ENCODE data around the gene MEAF6.
"Not testable (repeated sequence)": the region's sequence is repeated elsewhere in the genome, so short reads cannot be mapped to it uniquely, and the experiment has no call there.

The MEAF6 gene

GRCh38 chr1:37544530-37544929, 30.0 kb upstream of the MEAF6 start:
- Mint-ChIP-seq H3K27me3 (no peaks in the 10 kb centered on the region), H3K27ac (no peak overlapping the region), H3K4me3 (no peak overlapping the region), H3K9me3 (no peaks in the 10 kb centered on the region), H3K4me1 (ENCODE audit: low read depth) (peaks cover under 1% of the 10 kb centered on the region), H3K36me3 (ENCODE audit: low read depth) (peaks cover 68% of the 10 kb centered on the region)

GRCh38 chr1:37540036-37540785, 25.6 kb upstream of the MEAF6 start:
- no peaks in the 10 kb centered on the region for H3K27me3 Mint-ChIP-seq
- no peak overlapping the region for H3K4me3 Mint-ChIP-seq
- H3K9me3 Mint-ChIP-seq, result no peaks in the 10 kb centered on the region
- no peak overlapping the region for H3K27ac Mint-ChIP-seq
- peaks cover 80% of the 10 kb centered on the region for H3K36me3 Mint-ChIP-seq (ENCODE audit: low read depth)
- peaks cover 9% of the 10 kb centered on the region for H3K4me1 Mint-ChIP-seq (ENCODE audit: low read depth)

- not testable (repeated sequence) for H3K27me3 Mint-ChIP-seq, H3K9me3 Mint-ChIP-seq, H3K27ac Mint-ChIP-seq, H3K4me3 Mint-ChIP-seq
- H3K36me3 Mint-ChIP-seq (ENCODE audit: low read depth), result peaks cover 78% of the 10 kb centered on the region
- peaks cover 16% of the 10 kb centered on the region for H3K4me1 Mint-ChIP-seq (ENCODE audit: low read depth)
Measured at GRCh38 chr1:37539154-37539553, 24.6 kb upstream of the MEAF6 start.

GRCh38 chr1:37537378-37537777, 22.8 kb upstream of the MEAF6 start:
- no peaks in the 10 kb centered on the region for H3K9me3 Mint-ChIP-seq
- H3K4me1 Mint-ChIP-seq (ENCODE audit: low read depth), result peaks cover 16% of the 10 kb centered on the region
- no peaks in the 10 kb centered on the region for H3K27me3 Mint-ChIP-seq
- H3K36me3 Mint-ChIP-seq (ENCODE audit: low read depth), result peaks cover 79% of the 10 kb centered on the region
- H3K4me3 Mint-ChIP-seq, result no peak overlapping the region
- H3K27ac Mint-ChIP-seq, result peak overlapping the region; percentile 59

- Mint-ChIP-seq H3K9me3 (no peaks in the 10 kb centered on the region), H3K27ac (no peak overlapping the region), H3K27me3 (no peaks in the 10 kb centered on the region), H3K4me3 (no peak overlapping the region), H3K36me3 (ENCODE audit: low read depth) (peaks cover 46% of the 10 kb centered on the region), H3K4me1 (ENCODE audit: low read depth) (peaks cover 16% of the 10 kb centered on the region)
Measured at GRCh38 chr1:37533317-37534093, 18.9 kb upstream of the MEAF6 start.

GRCh38 chr1:37532418-37533156, 18.0 kb upstream of the MEAF6 start:
- H3K4me1 Mint-ChIP-seq (ENCODE audit: low read depth), result peaks cover 12% of the 10 kb centered on the region
- not testable (repeated sequence) for H3K27me3 Mint-ChIP-seq, H3K4me3 Mint-ChIP-seq, H3K9me3 Mint-ChIP-seq, H3K27ac Mint-ChIP-seq
- peaks cover 37% of the 10 kb centered on the region for H3K36me3 Mint-ChIP-seq (ENCODE audit: low read depth)

GRCh38 chr1:37529888-37530287, 15.3 kb upstream of the MEAF6 start:
- H3K27me3 Mint-ChIP-seq; H3K4me3 Mint-ChIP-seq; H3K4me1 Mint-ChIP-seq (ENCODE audit: low read depth); H3K9me3 Mint-ChIP-seq; H3K27ac Mint-ChIP-seq: not testable (repeated sequence)
- peaks cover 15% of the 10 kb centered on the region for H3K36me3 Mint-ChIP-seq (ENCODE audit: low read depth)

GRCh38 chr1:37519613-37520012, 5.0 kb upstream of the MEAF6 start:
- peak overlapping the region; percentile 88 for H3K27ac Mint-ChIP-seq
- H3K4me1 Mint-ChIP-seq (ENCODE audit: low read depth), result peaks cover 34% of the 10 kb centered on the region
- no peaks in the 10 kb centered on the region for H3K27me3 Mint-ChIP-seq
- no peaks in the 10 kb centered on the region for H3K9me3 Mint-ChIP-seq
- peaks cover 4% of the 10 kb centered on the region for H3K36me3 Mint-ChIP-seq (ENCODE audit: low read depth)
- H3K4me3 Mint-ChIP-seq, result peak overlapping the region; percentile 89

GRCh38 chr1:37518929-37519328, 4.4 kb upstream of the MEAF6 start:
- not testable (repeated sequence) for H3K36me3 Mint-ChIP-seq (ENCODE audit: low read depth); H3K9me3 Mint-ChIP-seq; H3K27me3 Mint-ChIP-seq
- H3K4me3 Mint-ChIP-seq, result peak overlapping the region; percentile 89
- H3K4me1 Mint-ChIP-seq (ENCODE audit: low read depth), result peaks cover 34% of the 10 kb centered on the region
- H3K27ac Mint-ChIP-seq, result peak overlapping the region; percentile 88

GRCh38 chr1:37518241-37518640, 3.7 kb upstream of the MEAF6 start:
- H3K27me3 Mint-ChIP-seq; H3K4me3 Mint-ChIP-seq; H3K36me3 Mint-ChIP-seq (ENCODE audit: low read depth); H3K9me3 Mint-ChIP-seq; H3K27ac Mint-ChIP-seq: not testable (repeated sequence)
- peaks cover 38% of the 10 kb centered on the region for H3K4me1 Mint-ChIP-seq (ENCODE audit: low read depth)

GRCh38 chr1:37517569-37517968, 3.0 kb upstream of the MEAF6 start:
- H3K27ac Mint-ChIP-seq, result no peak overlapping the region
- no peak overlapping the region for H3K4me3 Mint-ChIP-seq
- peaks cover 5% of the 10 kb centered on the region for H3K36me3 Mint-ChIP-seq (ENCODE audit: low read depth)
- no peaks in the 10 kb centered on the region for H3K27me3 Mint-ChIP-seq
- H3K9me3 Mint-ChIP-seq, result no peaks in the 10 kb centered on the region
- H3K4me1 Mint-ChIP-seq (ENCODE audit: low read depth), result peaks cover 45% of the 10 kb centered on the region

- Mint-ChIP-seq H3K9me3 (no peaks in the 10 kb centered on the region), H3K4me3 (peak overlapping the region; percentile 91), H3K4me1 (ENCODE audit: low read depth) (peaks cover 58% of the 10 kb centered on the region), H3K27ac (peak overlapping the region; percentile 98), H3K27me3 (no peaks in the 10 kb centered on the region), H3K36me3 (ENCODE audit: low read depth) (peaks cover 17% of the 10 kb centered on the region)
Measured at GRCh38 chr1:37515185-37516034, 844 bp upstream of the MEAF6 start.

GRCh38 chr1:37513795-37514349, 694 bp downstream of the MEAF6 start:
- peak overlapping the region; percentile 88 for H3K27ac Mint-ChIP-seq
- H3K36me3 Mint-ChIP-seq (ENCODE audit: low read depth), result peaks cover 24% of the 10 kb centered on the region
- H3K4me3 Mint-ChIP-seq, result peak overlapping the region; percentile 84
- H3K27me3 Mint-ChIP-seq, result no peaks in the 10 kb centered on the region
- no peaks in the 10 kb centered on the region for H3K9me3 Mint-ChIP-seq
- peaks cover 53% of the 10 kb centered on the region for H3K4me1 Mint-ChIP-seq (ENCODE audit: low read depth)

GRCh38 chr1:37509181-37509580, 5.4 kb downstream of the MEAF6 start:
- H3K27me3 Mint-ChIP-seq, result no peaks in the 10 kb centered on the region
- H3K27ac Mint-ChIP-seq, result peak overlapping the region; percentile 26
- H3K4me1 Mint-ChIP-seq (ENCODE audit: low read depth), result peaks cover 43% of the 10 kb centered on the region
- H3K9me3 Mint-ChIP-seq, result no peaks in the 10 kb centered on the region
- peaks cover 62% of the 10 kb centered on the region for H3K36me3 Mint-ChIP-seq (ENCODE audit: low read depth)
- no peak overlapping the region for H3K4me3 Mint-ChIP-seq
